WTC11 (cell line): ENCODE data around the gene BTBD9. TPM values are rescaled to one million over a fixed set of nuclear protein-coding genes. Genes with fewer than 3 reads are reported as not detected.

ENCODE experiments used
- ATAC-seq: fragments of 200-7000 bp; cut with Tn5 transposase; 2 replicates; pipeline ENCODE4 v1.10.0; 2021; ENCODE audit warnings: mild to moderate bottlenecking, moderate library complexity
- CTCF ChIA-PET: fragments of 300-600 bp; sonication (Branson Sonifier 250); formaldehyde crosslinking; loops from one replicate; lab custom pipeline; 2021; ENCODE audit warnings: antibody characterized with exemption; lab: Charles Lee
- POLR2A ChIA-PET: fragments of 350-600 bp; sonication (Branson Sonifier 250); formaldehyde crosslinking; loops from one replicate; lab custom pipeline; 2021; ENCODE audit warnings: antibody characterized with exemption; lab: Charles Lee
- DNase-seq: peaks from one replicate; pipeline ENCODE4 v3.0.0; 2021; ENCODE audit warnings: low spot score
- H3K27ac Mint-ChIP-seq: 2 replicates; pipeline ENCODE4 v1.8.0; 2021; ENCODE audit warnings: mixed read lengths
- H3K27me3 Mint-ChIP-seq: 2 replicates; pipeline ENCODE4 v1.8.0; 2021; ENCODE audit warnings: low read depth, mild to moderate bottlenecking, moderate library complexity, mixed read lengths
- H3K36me3 Mint-ChIP-seq: 2 replicates; pipeline ENCODE4 v1.8.0; 2021; ENCODE audit warnings: mixed read lengths
- H3K4me1 Mint-ChIP-seq: 2 replicates; pipeline ENCODE4 v1.8.0; 2022; ENCODE audit warnings: mixed read lengths
- H3K4me3 Mint-ChIP-seq: 2 replicates; pipeline ENCODE4 v1.8.0; 2021; ENCODE audit warnings: mild to moderate bottlenecking, moderate library complexity, mixed read lengths
- H3K9me3 Mint-ChIP-seq: 2 replicates; pipeline ENCODE4 v1.8.0; 2021; ENCODE audit warnings: mixed read lengths
- ARID4B ChIP-seq: sonication (generic); formaldehyde crosslinking; IDR thresholded peaks from 2 replicates; pipeline ENCODE4 v1.8.0; 2023; ENCODE audit warnings: missing genetic modification reagents, mild to moderate bottlenecking, borderline replicate concordance
- CDX4 ChIP-seq: fragments of 250-450 bp; sonication (Bioruptor Pico); IDR thresholded peaks from 2 replicates; pipeline ENCODE4 v1.9.0; 2021; ENCODE audit warnings: moderate library complexity, mild to moderate bottlenecking, inconsistent platforms, borderline replicate concordance
- E2F1 ChIP-seq: sonication (generic); formaldehyde crosslinking; IDR thresholded peaks from 2 replicates; pipeline ENCODE4 v1.8.0; 2022; ENCODE audit warnings: mild to moderate bottlenecking, missing genetic modification reagents
- ESRRA ChIP-seq: sonication (generic); formaldehyde crosslinking; IDR thresholded peaks from 2 replicates; pipeline ENCODE4 v1.8.1; 2022; ENCODE audit warnings: mild to moderate bottlenecking, missing genetic modification reagents, borderline replicate concordance
- FOXP1 ChIP-seq: sonication (generic); formaldehyde crosslinking; IDR thresholded peaks from 2 replicates; pipeline ENCODE4 v1.8.0; 2022; ENCODE audit warnings: missing genetic modification reagents, mild to moderate bottlenecking, moderate library complexity, borderline replicate concordance
- HMGA2 ChIP-seq: fragments of 250-450 bp; sonication (Bioruptor Pico); IDR thresholded peaks from 2 replicates; pipeline ENCODE4 v1.4.0; 2021; ENCODE audit warnings: mild to moderate bottlenecking, moderate library complexity
- MYBL2 ChIP-seq: sonication (generic); formaldehyde crosslinking; IDR thresholded peaks from 2 replicates; pipeline ENCODE4 v1.8.1; 2023; ENCODE audit warnings: mild to moderate bottlenecking, moderate library complexity, missing genetic modification reagents
- PRDM15 ChIP-seq: sonication (generic); formaldehyde crosslinking; IDR thresholded peaks from 2 replicates; pipeline ENCODE4 v1.8.0; 2022; ENCODE audit warnings: missing genetic modification reagents
- SOX15 ChIP-seq: fragments of 250-450 bp; sonication (Bioruptor Pico); IDR thresholded peaks from 2 replicates; pipeline ENCODE4 v1.9.0; 2021; ENCODE audit warnings: mild to moderate bottlenecking
- ZNF671 ChIP-seq: fragments of 250-450 bp; sonication (Bioruptor Pico); IDR thresholded peaks from 2 replicates; pipeline ENCODE4 v1.8.0; 2021; ENCODE audit warnings: mild to moderate bottlenecking
- ZSCAN18 ChIP-seq: fragments of 250-450 bp; sonication (Bioruptor Pico); IDR thresholded peaks from 2 replicates; pipeline ENCODE4 v2.1.2; 2022; ENCODE audit warnings: mild to moderate bottlenecking, moderate library complexity
- total RNA-seq: library from RNA; stranded (reverse); gene quantifications from 3 replicates; pipeline ENCODE4 v1.2.3, GENCODE V29; 2021

BTBD9 gene
- total RNA-seq, 1 experiment from 2014 or later = 4.2 TPM

- no peak overlapping the region for H3K4me3 Mint-ChIP-seq
- no peaks in the 10 kb centered on the region for H3K9me3 Mint-ChIP-seq
- CTCF ChIA-PET = no interaction called here
- H3K36me3 Mint-ChIP-seq = no peaks in the 10 kb centered on the region
- TF ChIP-seq MYBL2 (CRISPR knock-in tag) (no peak), PRDM15 (CRISPR knock-in tag) (no peak), HMGA2 (no peak), CDX4 (CRISPR knock-in tag) (no peak), SOX15 (CRISPR knock-in tag) (no peak), ZSCAN18 (CRISPR knock-in tag) (no peak), E2F1 (CRISPR knock-in tag) (no peak), FOXP1 (no peak), ARID4B (CRISPR knock-in tag) (no peak), ESRRA (CRISPR knock-in tag) (no peak), ZNF671 (CRISPR knock-in tag) (no peak)
- no peak overlapping the region for H3K27ac Mint-ChIP-seq
- H3K4me1 Mint-ChIP-seq = peaks cover 9% of the 10 kb centered on the region; the same call in 1 of the 2 replicates
- POLR2A ChIA-PET = no interaction called here
- ATAC-seq (no peak), DNase-seq (no peak)
- no peaks in the 10 kb centered on the region for H3K27me3 Mint-ChIP-seq
These were observed 476.3 kb downstream of the BTBD9 start for GRCh38 chr6:38163186-38164130.
